ENCODE measurements around the gene CHCHD3. TPM values are rescaled to one million over a fixed set of nuclear protein-coding genes. Genes with fewer than 3 reads are reported as not detected.
"Not testable (repeated sequence)": the region's sequence is repeated elsewhere in the genome, so short reads cannot be mapped to it uniquely, and the experiment has no call there.

CHCHD3 gene
- total RNA-seq, 1 experiment from 2014 or later = 89.9 TPM

DNA sequence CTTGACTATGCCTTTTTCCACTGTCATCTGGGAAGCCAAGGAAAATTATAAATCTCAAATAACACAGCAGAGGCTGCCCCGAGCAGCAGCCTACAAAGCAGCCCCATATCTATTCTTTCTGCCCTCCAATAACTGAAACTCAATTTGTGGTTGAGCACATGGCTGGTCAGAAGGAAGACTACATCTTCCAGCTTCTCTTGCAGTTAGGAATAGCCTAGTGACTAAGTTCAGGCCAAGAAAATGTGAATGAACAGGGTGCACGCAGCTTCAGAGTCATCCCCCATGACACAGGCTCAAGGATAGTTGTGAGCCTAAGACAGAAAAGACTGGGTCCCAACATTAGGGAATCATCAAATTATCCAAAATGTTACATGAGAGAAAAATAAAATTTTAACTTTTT, 42.3 kb downstream of the CHCHD3 start:
- H3K27me3 Mint-ChIP-seq (ENCODE audit: unreplicated experiment) = no peaks in the 10 kb centered on the region
- no peak for DNase-seq
- TF ChIP-seq, protein P1, sequence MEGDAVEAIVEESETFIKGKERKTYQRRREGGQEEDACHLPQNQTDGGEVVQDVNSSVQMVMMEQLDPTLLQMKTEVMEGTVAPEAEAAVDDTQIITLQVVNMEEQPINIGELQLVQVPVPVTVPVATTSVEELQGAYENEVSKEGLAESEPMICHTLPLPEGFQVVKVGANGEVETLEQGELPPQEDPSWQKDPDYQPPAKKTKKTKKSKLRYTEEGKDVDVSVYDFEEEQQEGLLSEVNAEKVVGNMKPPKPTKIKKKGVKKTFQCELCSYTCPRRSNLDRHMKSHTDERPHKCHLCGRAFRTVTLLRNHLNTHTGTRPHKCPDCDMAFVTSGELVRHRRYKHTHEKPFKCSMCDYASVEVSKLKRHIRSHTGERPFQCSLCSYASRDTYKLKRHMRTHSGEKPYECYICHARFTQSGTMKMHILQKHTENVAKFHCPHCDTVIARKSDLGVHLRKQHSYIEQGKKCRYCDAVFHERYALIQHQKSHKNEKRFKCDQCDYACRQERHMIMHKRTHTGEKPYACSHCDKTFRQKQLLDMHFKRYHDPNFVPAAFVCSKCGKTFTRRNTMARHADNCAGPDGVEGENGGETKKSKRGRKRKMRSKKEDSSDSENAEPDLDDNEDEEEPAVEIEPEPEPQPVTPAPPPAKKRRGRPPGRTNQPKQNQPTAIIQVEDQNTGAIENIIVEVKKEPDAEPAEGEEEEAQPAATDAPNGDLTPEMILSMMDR (IDR thresholded peaks at IDR 0.05; ENCODE audit: unreplicated experiment) = no peak
- CTCF ChIA-PET = no interaction called here
- no TSS peak for BruUV-seq (replicated peaks)
- H3K27ac Mint-ChIP-seq (ENCODE audit: unreplicated experiment) = no peak overlapping the region
- intact Hi-C loops (cut with micrococcal nuclease; ENCODE audit: unreplicated experiment) = no loop called here
- H3K4me3 Mint-ChIP-seq (ENCODE audit: low read depth, unreplicated experiment) = no peak overlapping the region
- no peaks in the 10 kb centered on the region for H3K4me1 Mint-ChIP-seq (ENCODE audit: low read depth, unreplicated experiment)
- peaks cover 5% of the 10 kb centered on the region for H3K36me3 Mint-ChIP-seq (ENCODE audit: insufficient read depth, unreplicated experiment)
- H3K9me3 Mint-ChIP-seq (ENCODE audit: low read depth, unreplicated experiment) = no peaks in the 10 kb centered on the region

DNA sequence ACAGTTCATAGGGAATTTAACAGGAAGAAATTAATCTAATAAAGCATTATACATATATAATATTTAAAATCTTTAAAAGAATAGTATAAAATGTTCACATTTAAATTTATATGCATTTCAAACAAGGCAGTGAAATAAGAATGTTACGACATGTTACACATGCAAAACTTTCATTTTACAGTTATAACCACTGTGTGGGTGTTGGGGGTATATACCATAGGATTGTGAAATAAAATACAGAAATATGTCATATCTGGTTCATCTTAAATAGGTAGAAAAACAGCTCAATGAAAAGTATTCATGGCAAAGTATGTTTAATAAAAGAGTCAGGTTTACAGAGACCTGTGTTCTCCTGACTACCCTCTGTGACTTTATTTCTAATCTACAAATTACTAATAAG, 45.6 kb downstream of the CHCHD3 start:
- TF ChIP-seq, protein P1 (IDR thresholded peaks at IDR 0.05; ENCODE audit: unreplicated experiment) = no peak
- H3K4me1 Mint-ChIP-seq (ENCODE audit: low read depth, unreplicated experiment) = no peaks in the 10 kb centered on the region
- CTCF ChIA-PET = no interaction called here
- H3K27me3 Mint-ChIP-seq (ENCODE audit: unreplicated experiment) = no peaks in the 10 kb centered on the region
- peaks cover 5% of the 10 kb centered on the region for H3K36me3 Mint-ChIP-seq (ENCODE audit: insufficient read depth, unreplicated experiment)
- H3K9me3 Mint-ChIP-seq (ENCODE audit: low read depth, unreplicated experiment) = no peaks in the 10 kb centered on the region
- BruUV-seq (replicated peaks) = no TSS peak
- no peak overlapping the region for H3K4me3 Mint-ChIP-seq (ENCODE audit: low read depth, unreplicated experiment)
- intact Hi-C loops (cut with micrococcal nuclease; ENCODE audit: unreplicated experiment) = no loop called here
- no peak for DNase-seq
- no peak overlapping the region for H3K27ac Mint-ChIP-seq (ENCODE audit: unreplicated experiment)

DNA sequence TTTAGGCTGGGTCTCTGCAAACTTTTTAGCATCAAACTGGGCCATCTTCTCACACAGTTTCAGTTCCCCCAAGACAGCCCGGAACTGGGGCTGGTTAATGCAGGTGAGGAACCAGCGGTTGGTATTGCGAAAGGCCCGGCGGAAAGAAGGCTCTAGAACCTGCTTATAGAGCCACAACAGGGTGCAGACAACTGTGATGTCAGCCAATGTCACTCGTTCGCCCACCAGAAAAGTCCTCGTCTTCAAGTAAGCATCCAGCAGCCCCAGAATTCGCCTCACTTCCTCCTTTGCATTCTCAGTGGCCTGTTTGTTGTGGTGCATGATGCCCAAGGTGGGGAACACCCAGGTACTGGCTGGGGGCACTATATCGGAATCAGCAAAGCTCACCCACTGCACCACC, 46.6 kb downstream of the CHCHD3 start:
- H3K4me1 Mint-ChIP-seq (ENCODE audit: low read depth, unreplicated experiment); H3K27me3 Mint-ChIP-seq (ENCODE audit: unreplicated experiment); intact Hi-C loops (cut with micrococcal nuclease; ENCODE audit: unreplicated experiment); H3K9me3 Mint-ChIP-seq (ENCODE audit: low read depth, unreplicated experiment); H3K36me3 Mint-ChIP-seq (ENCODE audit: insufficient read depth, unreplicated experiment); H3K27ac Mint-ChIP-seq (ENCODE audit: unreplicated experiment); H3K4me3 Mint-ChIP-seq (ENCODE audit: low read depth, unreplicated experiment); BruUV-seq (replicated peaks); DNase-seq: not testable (repeated sequence)
- CTCF ChIA-PET = interaction anchor here (0.6 kb wide), 1 partner anchor 1438 kb away, joined by 3 read pairs; no protein-coding TSS in a partner anchor

DNA sequence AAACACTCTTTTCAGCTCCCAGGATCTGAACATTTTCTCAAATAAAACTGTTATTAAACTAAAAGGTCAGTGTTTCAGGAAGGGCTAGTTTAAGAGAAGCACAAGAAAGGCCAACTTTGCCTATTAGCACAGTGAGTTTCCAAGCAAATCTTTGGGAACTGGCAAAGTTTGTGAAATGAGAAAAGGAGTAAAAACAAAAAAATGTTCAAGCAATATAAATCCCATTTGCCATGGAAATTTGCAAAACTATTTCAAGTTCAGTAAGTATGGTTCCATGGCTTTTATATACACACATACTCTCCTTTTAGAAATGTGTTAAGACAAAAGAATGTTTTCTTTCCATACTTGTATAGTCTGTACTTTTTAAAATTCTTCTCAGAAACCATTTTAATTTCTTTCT, 51.5 kb downstream of the CHCHD3 start:
- Mint-ChIP-seq H3K4me1 (ENCODE audit: low read depth, unreplicated experiment) (no peaks in the 10 kb centered on the region), H3K9me3 (ENCODE audit: low read depth, unreplicated experiment) (peaks cover 4% of the 10 kb centered on the region), H3K4me3 (ENCODE audit: low read depth, unreplicated experiment) (no peak overlapping the region), H3K27me3 (ENCODE audit: unreplicated experiment) (no peaks in the 10 kb centered on the region), H3K27ac (ENCODE audit: unreplicated experiment) (no peak overlapping the region), H3K36me3 (ENCODE audit: insufficient read depth, unreplicated experiment) (peaks cover 5% of the 10 kb centered on the region)
- TF ChIP-seq, protein P1 (IDR thresholded peaks at IDR 0.05; ENCODE audit: unreplicated experiment) = no peak
- CTCF ChIA-PET = no interaction called here
- no TSS peak for BruUV-seq (replicated peaks)
- intact Hi-C loops (cut with micrococcal nuclease; ENCODE audit: unreplicated experiment) = no loop called here
- no peak for DNase-seq

DNA sequence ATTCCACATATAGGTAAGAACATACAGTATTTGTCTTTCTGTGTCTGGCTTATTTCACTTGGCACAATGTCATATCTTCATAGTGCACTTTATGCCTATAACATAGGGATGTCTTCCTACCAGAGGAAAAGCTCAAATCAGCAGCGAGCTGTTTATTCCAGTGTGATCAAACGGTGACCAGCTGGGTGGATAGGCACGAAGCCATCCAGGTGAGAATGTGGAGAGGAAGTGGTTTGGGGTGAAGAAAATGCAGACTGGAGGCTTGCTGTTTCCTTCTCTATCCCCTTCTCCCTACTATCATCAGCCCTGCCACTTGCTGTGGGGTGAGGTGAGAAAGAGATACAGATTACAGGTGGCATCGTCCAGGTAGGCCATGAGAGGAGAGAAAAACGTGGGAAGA, 52.4 kb downstream of the CHCHD3 start:
- CTCF ChIA-PET = no interaction called here
- H3K4me3 Mint-ChIP-seq (ENCODE audit: low read depth, unreplicated experiment) = no peak overlapping the region
- no peaks in the 10 kb centered on the region for H3K27me3 Mint-ChIP-seq (ENCODE audit: unreplicated experiment)
- no TSS peak for BruUV-seq (replicated peaks)
- no peak overlapping the region for H3K27ac Mint-ChIP-seq (ENCODE audit: unreplicated experiment)
- DNase-seq = no peak
- TF ChIP-seq, protein P1 (IDR thresholded peaks at IDR 0.05; ENCODE audit: unreplicated experiment) = no peak
- H3K36me3 Mint-ChIP-seq (ENCODE audit: insufficient read depth, unreplicated experiment) = no peaks in the 10 kb centered on the region
- intact Hi-C loops (cut with micrococcal nuclease; ENCODE audit: unreplicated experiment) = no loop called here
- H3K9me3 Mint-ChIP-seq (ENCODE audit: low read depth, unreplicated experiment) = peaks cover 4% of the 10 kb centered on the region
- no peaks in the 10 kb centered on the region for H3K4me1 Mint-ChIP-seq (ENCODE audit: low read depth, unreplicated experiment)

Measured in Calu3 (cell line).